Inferior parietal cortex (tissue), 1 donor: ENCODE results near the gene OCA2.
"Not testable (repeated sequence)": the region's sequence is repeated elsewhere in the genome, so short reads cannot be mapped to it uniquely, and the experiment has no call there.

ENCODE experiments used
- DNase-seq: peaks from one replicate; pipeline ENCODE4 v3.0.0-alpha.2; 2016; ENCODE audit errors: extremely low spot score

Gene OCA2

GRCh38 chr15:28023422-28023821 lies 75.7 kb downstream of the OCA2 start:
- DNase-seq, result no peak

DNA sequence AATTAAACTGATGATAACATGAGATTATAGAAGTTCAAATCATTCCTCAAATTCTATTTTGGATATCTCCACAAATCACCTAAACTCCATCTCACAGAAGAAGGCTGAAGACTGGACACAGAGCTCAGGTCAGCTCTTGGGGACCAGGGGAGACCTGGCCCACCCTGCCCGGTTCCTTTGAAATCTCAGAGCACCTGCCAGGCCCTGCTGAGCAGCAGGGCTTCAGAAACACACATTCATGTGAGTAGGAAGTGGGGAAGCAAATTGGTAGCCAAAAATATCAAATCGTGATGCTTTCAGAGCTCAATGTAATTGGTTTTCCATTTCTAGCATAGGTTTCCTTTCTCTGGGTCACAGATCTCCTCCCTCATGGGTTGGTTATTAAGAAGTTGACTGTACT lies 76.2 kb downstream of the OCA2 start:
- no peak for DNase-seq

DNA sequence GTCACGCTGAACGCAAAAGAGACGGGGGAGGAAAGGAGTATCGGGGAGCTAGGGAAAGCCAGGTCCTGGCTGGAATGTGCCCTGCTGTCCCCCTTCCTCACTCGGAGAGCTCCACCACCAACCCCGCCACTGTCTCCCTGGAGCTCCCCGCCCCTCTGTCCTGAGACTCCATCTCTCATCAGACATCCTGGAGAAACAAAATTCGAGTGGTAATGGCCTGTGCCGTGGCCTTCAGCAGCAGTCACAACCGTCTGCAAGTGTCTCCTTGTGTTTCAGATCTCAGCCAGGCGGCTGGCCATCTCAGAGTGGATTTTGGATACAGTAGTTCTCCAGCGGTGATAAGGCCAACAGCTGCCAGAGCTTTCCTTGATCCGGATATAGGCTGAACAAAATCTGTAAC lies 76.9 kb downstream of the OCA2 start:
- no peak for DNase-seq

GRCh38 chr15:28021281-28022039 lies 77.7 kb downstream of the OCA2 start:
- DNase-seq, result peak; percentile 62

- DNase-seq, result no peak
Observed at GRCh38 chr15:28020644-28021043, 78.5 kb downstream of the OCA2 start.

GRCh38 chr15:28019594-28020309 lies 79.4 kb downstream of the OCA2 start:
- no peak for DNase-seq

GRCh38 chr15:28018291-28019044 lies 80.6 kb downstream of the OCA2 start:
- no peak for DNase-seq

- no peak for DNase-seq
Observed at GRCh38 chr15:28017423-28017924, 81.6 kb downstream of the OCA2 start.

- DNase-seq, result no peak
Observed at GRCh38 chr15:28015855-28016254, 83.3 kb downstream of the OCA2 start.

- no peak for DNase-seq
Observed at GRCh38 chr15:28014623-28015200, 84.4 kb downstream of the OCA2 start.

- DNase-seq, result no peak
Observed at GRCh38 chr15:28013976-28014375, 85.1 kb downstream of the OCA2 start.

DNA sequence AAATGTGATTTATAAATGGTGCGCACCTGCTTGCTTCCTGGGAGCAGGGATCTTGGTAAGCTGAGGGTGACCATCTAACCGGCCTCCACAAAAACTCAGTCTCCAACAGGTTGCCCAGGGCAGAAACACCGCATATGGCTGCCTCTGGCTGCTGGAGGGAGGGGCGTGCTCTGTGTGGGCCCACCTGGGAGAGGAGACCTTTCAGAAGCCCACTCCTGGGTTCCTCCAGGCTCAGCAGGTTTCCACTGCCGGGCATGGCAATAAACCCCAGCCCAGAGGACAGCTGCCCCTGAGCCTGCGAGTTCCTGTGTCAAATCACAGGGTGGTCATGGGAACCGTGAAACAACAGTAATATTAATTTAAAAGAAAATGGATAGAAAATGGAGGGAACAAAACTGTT lies 85.6 kb downstream of the OCA2 start:
- DNase-seq, result no peak

- no peak for DNase-seq
Observed at GRCh38 chr15:28012231-28012630, 86.9 kb downstream of the OCA2 start.

DNA sequence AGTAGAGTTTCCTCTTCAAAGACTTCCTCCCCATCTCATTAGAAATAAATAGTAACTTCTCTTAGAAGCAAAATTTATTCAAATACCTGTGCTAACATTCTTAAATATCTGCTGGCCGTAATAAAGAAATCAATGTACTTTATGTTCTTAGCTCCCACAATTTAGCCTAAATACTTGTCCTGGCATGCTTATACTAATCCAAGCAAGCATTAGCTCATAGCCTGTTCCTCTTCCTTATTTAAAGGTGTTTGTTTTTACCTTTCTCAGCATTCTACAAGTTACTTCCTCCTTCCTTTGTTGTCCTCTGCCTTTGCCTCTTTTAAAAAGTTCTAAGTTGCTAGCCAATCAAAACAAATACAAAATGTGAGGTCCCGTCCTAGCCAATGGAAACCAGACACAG lies 90.9 kb downstream of the OCA2 start:
- DNase-seq, result not testable (repeated sequence)

DNA sequence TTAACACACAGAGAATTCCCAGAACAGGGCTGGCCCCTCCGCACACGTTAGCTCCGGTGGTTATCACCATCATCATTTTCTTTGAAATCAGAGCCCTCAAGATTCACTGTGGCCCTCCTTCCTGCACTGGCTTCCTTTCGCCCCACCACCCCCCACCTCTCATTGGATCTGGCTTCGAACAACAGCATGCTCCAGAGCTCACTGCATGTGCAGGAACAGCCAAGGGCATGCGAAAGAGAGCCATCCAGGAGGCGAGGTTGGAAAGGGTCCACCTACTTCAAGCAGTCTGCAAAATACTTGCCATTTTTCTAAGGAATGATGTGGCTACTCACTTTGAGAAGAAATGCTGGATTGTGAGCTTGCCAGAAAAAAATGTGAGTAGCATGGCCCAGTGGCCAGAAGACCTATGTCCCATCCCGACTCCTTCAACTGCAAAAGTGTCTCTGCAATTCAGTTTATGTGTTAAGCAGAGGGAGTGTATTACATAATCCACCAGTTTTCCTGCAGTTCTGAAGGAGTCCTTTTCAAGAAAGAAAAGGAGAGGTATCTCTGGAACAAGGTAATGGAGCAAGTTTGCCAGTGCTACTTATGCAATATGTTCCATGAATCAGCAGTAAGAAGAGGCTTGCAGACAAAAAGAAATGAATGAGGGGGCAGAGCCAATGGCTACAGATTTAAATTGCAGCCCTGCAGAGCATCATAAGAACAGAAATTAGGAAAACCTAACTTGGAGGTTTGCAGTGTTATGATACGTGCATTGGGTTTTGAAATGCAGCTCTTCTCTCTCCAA lies 92.8 kb downstream of the OCA2 start:
- DNase-seq, result peak; percentile 56

- DNase-seq, result no peak
Observed at GRCh38 chr15:28005004-28005527, 94.0 kb downstream of the OCA2 start.

DNA sequence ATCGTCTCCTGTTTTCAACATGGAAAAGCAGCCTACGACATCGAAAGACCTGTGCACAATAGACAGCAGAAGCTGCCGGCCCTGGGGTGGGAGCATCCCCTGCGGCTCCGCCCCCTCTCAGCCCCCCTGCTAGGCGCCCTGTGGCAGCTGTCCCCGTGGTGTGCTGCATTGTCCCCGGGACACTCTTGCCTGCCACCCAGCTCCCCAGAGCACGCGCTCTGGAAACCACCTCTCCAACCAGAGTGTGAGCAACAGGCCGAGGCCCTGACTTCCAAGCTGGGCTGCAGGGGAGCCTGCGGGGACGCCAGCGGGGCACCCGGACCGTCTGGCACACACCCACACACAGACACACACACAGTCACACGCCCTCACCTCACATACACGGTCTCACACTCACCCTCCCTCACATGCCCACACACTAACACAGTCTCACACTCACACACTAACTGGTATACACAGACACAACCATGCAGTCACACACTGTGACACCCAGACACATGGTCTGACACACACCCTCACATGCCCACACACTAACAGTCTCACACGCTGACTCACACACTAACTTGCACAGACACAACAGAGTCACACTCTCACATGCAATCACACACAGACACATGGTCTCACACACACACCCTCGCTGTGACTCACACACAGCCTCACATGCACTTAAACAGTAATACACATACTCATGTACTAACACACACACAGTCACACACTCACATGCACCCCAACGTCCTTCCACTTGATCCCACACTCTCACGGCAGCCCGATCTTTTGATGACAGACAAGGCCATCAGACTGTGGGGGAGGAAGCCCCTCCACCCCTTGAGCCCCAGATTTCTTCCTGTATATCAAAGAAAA lies 94.7 kb downstream of the OCA2 start:
- no peak for DNase-seq

DNA sequence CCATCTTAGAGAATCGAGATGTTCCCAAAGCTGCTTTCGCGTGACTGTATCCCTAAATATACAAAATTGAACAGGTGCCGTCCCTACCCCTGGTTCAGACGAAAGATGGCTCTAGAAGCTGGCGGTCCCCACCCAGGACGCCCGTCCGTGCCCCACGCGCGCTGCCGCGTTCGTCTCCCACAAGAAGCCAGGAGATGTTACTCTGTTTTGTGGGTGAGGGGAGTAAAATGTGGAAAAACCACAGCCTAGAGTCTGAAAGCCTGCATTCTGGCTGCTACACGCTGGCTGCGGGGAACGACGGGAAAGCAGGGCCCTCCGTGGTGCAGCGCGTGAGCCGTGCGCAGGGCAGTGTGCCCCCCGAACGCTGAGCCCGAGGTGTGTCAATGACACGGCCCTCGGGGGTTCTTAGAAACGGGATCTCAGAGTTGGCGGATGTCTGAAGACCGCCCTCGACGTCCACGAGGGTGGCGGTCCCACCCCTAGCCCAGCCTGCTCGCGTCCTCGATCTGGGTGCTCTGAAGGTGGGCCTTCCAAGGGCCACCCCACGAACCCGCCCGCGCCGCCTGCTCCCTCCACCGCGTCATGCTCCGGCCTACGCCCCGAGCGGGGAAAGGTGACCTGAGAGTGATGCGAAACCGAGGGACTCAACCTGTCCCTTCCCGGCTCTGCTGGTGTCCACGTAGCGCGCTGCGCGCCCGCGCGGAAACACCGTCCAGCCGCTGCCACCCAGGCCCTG lies 95.6 kb downstream of the OCA2 start:
- no peak for DNase-seq

DNA sequence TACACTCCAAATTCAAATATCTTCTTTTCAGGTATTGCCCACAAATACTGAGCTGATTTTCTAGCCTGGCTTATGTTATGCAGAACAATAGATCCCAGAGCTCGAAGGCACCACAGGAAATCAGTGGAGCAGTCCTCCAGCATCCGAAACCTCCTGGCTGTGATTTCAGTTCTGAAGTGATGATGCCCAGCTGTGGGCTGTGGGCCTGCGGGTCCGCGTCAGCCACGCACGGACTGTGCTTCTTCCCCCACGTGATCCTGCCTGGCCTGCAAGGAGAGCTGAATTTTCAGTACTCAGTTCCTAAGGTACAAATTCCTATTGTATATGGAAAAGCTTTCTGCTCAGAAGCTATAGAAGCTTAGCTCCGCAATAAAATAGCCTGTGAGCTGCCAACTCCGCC lies 96.2 kb downstream of the OCA2 start:
- DNase-seq, result no peak
